ENCODE measurements around the gene ADGRL3. TPM values are rescaled to one million over a fixed set of nuclear protein-coding genes. Genes with fewer than 3 reads are reported as not detected.
"Not testable (repeated sequence)": the region's sequence is repeated elsewhere in the genome, so short reads cannot be mapped to it uniquely, and the experiment has no call there.

ADGRL3 gene
- total RNA-seq, 1 donor from 2014 or later: 3.7 TPM

- no peak for DNase-seq (ENCODE audit: missing footprints)
- no peak for ATAC-seq
- intact Hi-C loops (cut with DNase I): no loop called here
Measured at GRCh38 chr4:61783050-61783449, 582.9 kb downstream of the ADGRL3 start.

GRCh38 chr4:61785761-61786160 is 585.6 kb downstream of the ADGRL3 start:
- ATAC-seq (no peak), DNase-seq (ENCODE audit: missing footprints) (no peak)
- intact Hi-C loops (cut with DNase I): no loop called here

- DNase-seq (ENCODE audit: missing footprints) (no peak), ATAC-seq (no peak)
- intact Hi-C loops (cut with DNase I): no loop called here
Measured at GRCh38 chr4:61786211-61786610, 586.1 kb downstream of the ADGRL3 start.

GRCh38 chr4:61795998-61796397 is 595.9 kb downstream of the ADGRL3 start:
- ATAC-seq (no peak), DNase-seq (ENCODE audit: missing footprints) (no peak)
- intact Hi-C loops (cut with DNase I): no loop called here

GRCh38 chr4:61799794-61800193 is 599.7 kb downstream of the ADGRL3 start:
- intact Hi-C loops (cut with DNase I): no loop called here
- ATAC-seq: no peak

GRCh38 chr4:61805227-61805626 is 605.1 kb downstream of the ADGRL3 start:
- intact Hi-C loops (cut with DNase I): no loop called here
- DNase-seq (ENCODE audit: missing footprints): no peak
- no peak for ATAC-seq

More at GRCh38 chr4:61799794-61800193, 599.7 kb downstream of the ADGRL3 start:
- DNase-seq (ENCODE audit: missing footprints): no peak

- no peak for ATAC-seq
Measured at GRCh38 chr4:61805979-61806378, 605.9 kb downstream of the ADGRL3 start.

GRCh38 chr4:61812171-61812570 is 612.0 kb downstream of the ADGRL3 start:
- intact Hi-C loops (cut with DNase I): no loop called here
- ATAC-seq (no peak), DNase-seq (ENCODE audit: missing footprints) (no peak)

More at GRCh38 chr4:61805979-61806378, 605.9 kb downstream of the ADGRL3 start:
- DNase-seq (ENCODE audit: missing footprints): no peak
- intact Hi-C loops (cut with DNase I): no loop called here

- ATAC-seq: no peak
- intact Hi-C loops (cut with DNase I): no loop called here
- no peak for DNase-seq (ENCODE audit: missing footprints)
Measured at GRCh38 chr4:61817071-61817470, 616.9 kb downstream of the ADGRL3 start.

- intact Hi-C loops (cut with DNase I): no loop called here
- DNase-seq (ENCODE audit: missing footprints) (no peak), ATAC-seq (no peak)
Measured at GRCh38 chr4:61820136-61820535, 620.0 kb downstream of the ADGRL3 start.

- intact Hi-C loops (cut with DNase I): no loop called here
- DNase-seq (ENCODE audit: missing footprints) (no peak), ATAC-seq (no peak)
Measured at GRCh38 chr4:61824454-61824853, 624.3 kb downstream of the ADGRL3 start.

GRCh38 chr4:61827907-61828391 is 627.8 kb downstream of the ADGRL3 start:
- ATAC-seq (no peak), DNase-seq (ENCODE audit: missing footprints) (no peak)
- intact Hi-C loops (cut with DNase I): no loop called here

- no peak for DNase-seq (ENCODE audit: missing footprints)
- intact Hi-C loops (cut with DNase I): no loop called here
Measured at GRCh38 chr4:61828960-61829359, 628.8 kb downstream of the ADGRL3 start.

GRCh38 chr4:61831987-61832386 is 631.9 kb downstream of the ADGRL3 start:
- DNase-seq (ENCODE audit: missing footprints) (no peak), ATAC-seq (no peak)
- intact Hi-C loops (cut with DNase I): no loop called here

More at GRCh38 chr4:61828960-61829359, 628.8 kb downstream of the ADGRL3 start:
- no peak for ATAC-seq

- DNase-seq (ENCODE audit: missing footprints) (no peak), ATAC-seq (no peak)
- intact Hi-C loops (cut with DNase I): no loop called here
Measured at GRCh38 chr4:61837395-61837794, 637.3 kb downstream of the ADGRL3 start.

- ATAC-seq: no peak
- intact Hi-C loops (cut with DNase I): no loop called here
Measured at GRCh38 chr4:61838072-61838471, 637.9 kb downstream of the ADGRL3 start.

GRCh38 chr4:61841714-61842113 is 641.6 kb downstream of the ADGRL3 start:
- ATAC-seq (no peak), DNase-seq (ENCODE audit: missing footprints) (no peak)
- intact Hi-C loops (cut with DNase I): no loop called here

More at GRCh38 chr4:61838072-61838471, 637.9 kb downstream of the ADGRL3 start:
- no peak for DNase-seq (ENCODE audit: missing footprints)

GRCh38 chr4:61851126-61851525 is 651.0 kb downstream of the ADGRL3 start:
- DNase-seq (ENCODE audit: missing footprints) (no peak), ATAC-seq (no peak)
- intact Hi-C loops (cut with DNase I): no loop called here

GRCh38 chr4:61852105-61852504 is 652.0 kb downstream of the ADGRL3 start:
- ATAC-seq; intact Hi-C loops (cut with DNase I); DNase-seq (ENCODE audit: missing footprints): not testable (repeated sequence)

- DNase-seq (ENCODE audit: missing footprints) (no peak), ATAC-seq (no peak)
- intact Hi-C loops (cut with DNase I): no loop called here
Measured at GRCh38 chr4:61853041-61853440, 652.9 kb downstream of the ADGRL3 start.

GRCh38 chr4:61860376-61860775 is 660.2 kb downstream of the ADGRL3 start:
- intact Hi-C loops (cut with DNase I): no loop called here
- ATAC-seq (no peak), DNase-seq (ENCODE audit: missing footprints) (no peak)
